ENCODE measurements around the gene MYPN.

GRCh38 chr10:68139448-68140272, 30.4 kb downstream of the MYPN start:
- TF ChIP-seq POLR2AphosphoS5 (IDR thresholded peaks at IDR 0.05) (no peak), POLR2A (IDR thresholded peaks at IDR 0.05) (no peak)
